Transverse colon (tissue), 4 donors: ENCODE results near the gene KRT38. TPM values are rescaled to one million over a fixed set of nuclear protein-coding genes. Genes with fewer than 3 reads are reported as not detected.

Experiments used
- DNase-seq: peaks from one replicate; pipeline ENCODE4 v3.0.0-alpha.2; 2019
- H3K27ac ChIP-seq, 4 donors: fragments of 200-600 bp; sonication (generic); 2 replicates each; pipeline ENCODE4 v1.5.1; 2016 to 2018; ENCODE audit warnings: inconsistent platforms in 4 of 4
- H3K27me3 ChIP-seq: fragments of 200-600 bp; sonication (generic); 2 replicates; pipeline ENCODE4 v1.5.1; 2017; ENCODE audit warnings: inconsistent platforms
- H3K36me3 ChIP-seq, 4 donors: fragments of 200-600 bp; sonication (generic); 2 replicates each; pipeline ENCODE4 v1.5.1; 2017 to 2019; ENCODE audit warnings: inconsistent platforms in 4 of 4
- H3K4me1 ChIP-seq, 4 donors: fragments of 200-600 bp; sonication (generic); 2 replicates each; pipeline ENCODE4 v1.5.1; 2017 to 2020; ENCODE audit warnings: inconsistent platforms in 4 of 4
- H3K4me3 ChIP-seq, 4 donors: fragments of 200-600 bp; sonication (generic); 1 replicate in 1 of 4; 2 replicates in 3 of 4; pipeline versions ENCODE4 v1.5.1 to v1.6.1; 2017 to 2019; ENCODE audit warnings: inconsistent platforms in 4 of 4
- H3K9me3 ChIP-seq, 2 donors: fragments of 200-600 bp; sonication (generic); 2 replicates each; pipeline ENCODE4 v1.5.1; 2017 to 2019; ENCODE audit warnings: inconsistent platforms in 2 of 2
- CTCF ChIP-seq, 5 experiments: fragments of 200-600 bp in 3 of 5; fragments of 450-650 bp in 2 of 5; sonication (generic) in 3 of 5; IDR thresholded peaks; 1 replicate in 2 of 5; 2 replicates in 3 of 5; pipeline ENCODE4 v1.5.1; 2016 to 2017; ENCODE audit warnings: antibody characterized with exemption in 5 of 5, inconsistent platforms in 3 of 5, mild to moderate bottlenecking in 2 of 5, moderate library complexity in 1 of 5
- EP300 ChIP-seq: sonication (generic); formaldehyde crosslinking; IDR thresholded peaks from one replicate; pipeline ENCODE4 v1.6.1; 2017; ENCODE audit warnings: antibody characterized with exemption, low read depth
- POLR2A ChIP-seq: fragments of 450-650 bp; IDR thresholded peaks from one replicate; pipeline ENCODE4 v1.6.1; 2016; ENCODE audit warnings: antibody characterized with exemption, mild to moderate bottlenecking, moderate library complexity
- POLR2AphosphoS5 ChIP-seq, 3 donors: sonication (generic); formaldehyde crosslinking; IDR thresholded peaks; one replicate each; pipeline ENCODE4 v1.6.1; 2016; ENCODE audit warnings: antibody characterized with exemption in 3 of 3
- WGBS, 2 donors: methylation state at CpG; one replicate each; pipeline ENCODE4 v1.1.5; 2018; ENCODE audit warnings: low coverage in 1 of 2; 5-methylcytosine and 5-hydroxymethylcytosine counted together
- in situ Hi-C, 4 donors: fragments of 200-750 bp; cut with MboI; loops; one replicate each; pipeline versions ENCODE4 v1.15.0 to v1.15.1; 2017; ENCODE audit warnings: low sequenced_read_pairs in 3 of 4, low pct_ligation_motif_present in 1 of 4, low pct_unique_long_range_greater_than_20kb in 1 of 4
- intact Hi-C: fragments of 100-400 bp; cut with DNase I; formaldehyde crosslinking; loops from one replicate; pipeline ENCODE4 v1.15.1; 2023; ENCODE audit warnings: low total_unique reads
- total RNA-seq, 4 donors: library from RNA; depleted of rRNA; stranded (reverse); fragments of >200 nt; gene quantifications; one replicate each; pipeline ENCODE4 v1.1.0, GENCODE V29; 2016

Gene KRT38
- total RNA-seq, 4 donors from 2014 or later, result not detected

GRCh38 chr17:41413982-41414381 is 26.8 kb downstream of the KRT38 start:
- no peaks in the 10 kb centered on the region for H3K36me3 ChIP-seq
- WGBS, 2 donors, result 80 to 95% methylated on average over 1 to 2 of the region's 2 CpGs

GRCh38 chr17:41413353-41413957 is 27.3 kb downstream of the KRT38 start:
- no peak overlapping the region for H3K4me3 ChIP-seq
- H3K27ac ChIP-seq, result no peak overlapping the region
- H3K36me3 ChIP-seq, result no peaks in the 10 kb centered on the region
- intact Hi-C loops (no loop called here), in situ Hi-C loops (no loop called here)
- WGBS, 2 donors, result 64% methylated on average over 5 of the region's 5 CpGs; no CpG with 5 or more reads in 1 of the 2 donors
- no peaks in the 10 kb centered on the region for H3K4me1 ChIP-seq
- TF ChIP-seq CTCF (IDR thresholded peaks at IDR 0.05), result no peak
- TF ChIP-seq EP300, result no peak
- no peak for TF ChIP-seq POLR2A
- no peak for TF ChIP-seq POLR2AphosphoS5 (IDR thresholded peaks at IDR 0.05)
- H3K27me3 ChIP-seq, result no peaks in the 10 kb centered on the region
- H3K9me3 ChIP-seq, result no peaks in the 10 kb centered on the region
- DNase-seq, result no peak

More at GRCh38 chr17:41413982-41414381, 26.8 kb downstream of the KRT38 start:
- intact Hi-C loops, result no loop called here
- H3K27me3 ChIP-seq, result no peaks in the 10 kb centered on the region
- in situ Hi-C loops, result no loop called here
- H3K27ac ChIP-seq, result no peak overlapping the region
- H3K4me3 ChIP-seq, result no peak overlapping the region
- no peaks in the 10 kb centered on the region for H3K9me3 ChIP-seq
- no peak for DNase-seq
- TF ChIP-seq POLR2A (no peak), EP300 (no peak), CTCF (IDR thresholded peaks at IDR 0.05) (no peak), POLR2AphosphoS5 (IDR thresholded peaks at IDR 0.05) (no peak)
- H3K4me1 ChIP-seq, result no peaks in the 10 kb centered on the region

- H3K27ac ChIP-seq, result no peak overlapping the region
- TF ChIP-seq EP300, result no peak
- TF ChIP-seq POLR2A, result no peak
- no peak for TF ChIP-seq CTCF (IDR thresholded peaks at IDR 0.05)
- TF ChIP-seq POLR2AphosphoS5 (IDR thresholded peaks at IDR 0.05), result no peak
- DNase-seq, result no peak
- no peaks in the 10 kb centered on the region for H3K9me3 ChIP-seq
- H3K27me3 ChIP-seq, result no peaks in the 10 kb centered on the region
- no peaks in the 10 kb centered on the region for H3K4me1 ChIP-seq
- no peak overlapping the region for H3K4me3 ChIP-seq
- in situ Hi-C loops (no loop called here), intact Hi-C loops (no loop called here)
- H3K36me3 ChIP-seq, result no peaks in the 10 kb centered on the region
- WGBS, 2 donors, result 91 to 96% methylated on average over 5 to 20 of the region's 20 CpGs
Observed at GRCh38 chr17:41411072-41411840, 29.5 kb downstream of the KRT38 start.

- Histone ChIP-seq H3K4me1 (no peaks in the 10 kb centered on the region), H3K4me3 (no peak overlapping the region), H3K9me3 (no peaks in the 10 kb centered on the region), H3K36me3 (no peaks in the 10 kb centered on the region), H3K27ac (no peak overlapping the region), H3K27me3 (no peaks in the 10 kb centered on the region)
- TF ChIP-seq POLR2A (no peak), CTCF (IDR thresholded peaks at IDR 0.05) (no peak), POLR2AphosphoS5 (IDR thresholded peaks at IDR 0.05) (no peak), EP300 (no peak)
- in situ Hi-C loops (no loop called here), intact Hi-C loops (no loop called here)
- WGBS, 2 donors, result 96 to 100% methylated on average over 1 to 10 of the region's 10 CpGs
- no peak for DNase-seq
Observed at GRCh38 chr17:41407226-41407625, 33.6 kb downstream of the KRT38 start.
